Vagina (tissue), 2 donors: Measurements from ENCODE around the gene IL9. TPM values are rescaled to one million over a fixed set of nuclear protein-coding genes. Genes with fewer than 3 reads are reported as not detected.

Experiments
- DNase-seq, 2 donors: peaks; one replicate each; pipeline ENCODE4 v3.0.0-alpha.2; 2017; ENCODE audit errors: extremely low spot score in 2 of 2
- H3K27ac ChIP-seq: fragments of 200-600 bp; sonication (generic); one replicate; pipeline ENCODE4 v1.5.1; 2019
- H3K27me3 ChIP-seq: fragments of 200-600 bp; sonication (generic); one replicate; pipeline ENCODE4 v1.5.1; 2019
- H3K36me3 ChIP-seq, 2 donors: fragments of 200-600 bp; sonication (generic); one replicate each; pipeline ENCODE4 v1.5.1; 2017 to 2019
- H3K4me1 ChIP-seq: fragments of 200-600 bp; sonication (generic); one replicate; pipeline ENCODE4 v1.5.1; 2019
- H3K4me3 ChIP-seq, 2 donors: fragments of 200-600 bp; sonication (generic); 1 replicate in 1 of 2; 2 replicates in 1 of 2; pipeline ENCODE4 v1.5.1; 2016 to 2019
- H3K9me3 ChIP-seq: fragments of 200-600 bp; sonication (generic); one replicate; pipeline ENCODE4 v1.5.1; 2019
- CTCF ChIP-seq, 3 experiments: fragments of 450-650 bp in 2 of 3; fragments of 200-600 bp in 1 of 3; sonication (generic) in 1 of 3; IDR thresholded peaks; one replicate each; pipeline ENCODE4 v1.5.1; 2017 to 2019; ENCODE audit warnings: antibody characterized with exemption in 3 of 3, mild to moderate bottlenecking in 2 of 3, moderate library complexity in 2 of 3
- POLR2A ChIP-seq, 2 donors: fragments of 450-650 bp; IDR thresholded peaks; one replicate each; pipeline ENCODE4 v1.6.1; 2017; ENCODE audit warnings: antibody characterized with exemption in 2 of 2, mild to moderate bottlenecking in 2 of 2, moderate library complexity in 2 of 2
- POLR2AphosphoS5 ChIP-seq, 2 donors: sonication (generic); formaldehyde crosslinking; IDR thresholded peaks; one replicate each; pipeline ENCODE4 v1.9.0; 2017; ENCODE audit warnings: antibody characterized with exemption in 2 of 2, mild to moderate bottlenecking in 2 of 2, low read depth in 1 of 2; ENCODE audit not compliant: insufficient read depth in 1 of 2
- intact Hi-C: fragments of 100-400 bp; cut with DNase I; formaldehyde crosslinking; loops from one replicate; pipeline ENCODE4 v1.15.1; 2023
- total RNA-seq: library from RNA; depleted of rRNA; stranded (reverse); fragments of >200 nt; gene quantifications from one replicate; pipeline ENCODE4 v1.2.3, GENCODE V29; 2016

IL9 gene
- total RNA-seq, 1 donor from 2014 or later: not detected

- no peak overlapping the region for H3K27ac ChIP-seq
- intact Hi-C loops: no loop called here
- TF ChIP-seq POLR2AphosphoS5 (IDR thresholded peaks at IDR 0.05; ENCODE audit: insufficient read depth in 1 of 2, low read depth in 1 of 2) (no peak), POLR2A (IDR thresholded peaks at IDR 0.05) (no peak), CTCF (IDR thresholded peaks at IDR 0.05) (no peak)
- H3K27me3 ChIP-seq: no peaks in the 10 kb centered on the region
- H3K36me3 ChIP-seq: no peaks in the 10 kb centered on the region
- no peak for DNase-seq
- peaks cover 5% of the 10 kb centered on the region for H3K4me1 ChIP-seq
- no peak overlapping the region for H3K4me3 ChIP-seq
- no peaks in the 10 kb centered on the region for H3K9me3 ChIP-seq
Measured at GRCh38 chr5:135879591-135879990, 16.1 kb downstream of the IL9 start.

GRCh38 chr5:135878156-135878620, 17.5 kb downstream of the IL9 start:
- Histone ChIP-seq H3K4me1 (peaks cover 5% of the 10 kb centered on the region), H3K27me3 (no peaks in the 10 kb centered on the region), H3K9me3 (no peaks in the 10 kb centered on the region), H3K36me3 (no peaks in the 10 kb centered on the region), H3K27ac (no peak overlapping the region), H3K4me3 (no peak overlapping the region)
- intact Hi-C loops: no loop called here
- no peak for DNase-seq
- TF ChIP-seq POLR2AphosphoS5 (IDR thresholded peaks at IDR 0.05; ENCODE audit: insufficient read depth in 1 of 2, low read depth in 1 of 2): no peak

- no peak overlapping the region for H3K4me3 ChIP-seq
- TF ChIP-seq POLR2AphosphoS5 (IDR thresholded peaks at IDR 0.05; ENCODE audit: insufficient read depth in 1 of 2, low read depth in 1 of 2): no peak
- TF ChIP-seq POLR2A (IDR thresholded peaks at IDR 0.05): no peak
- no peak for TF ChIP-seq CTCF (IDR thresholded peaks at IDR 0.05)
- no peak overlapping the region for H3K27ac ChIP-seq
- H3K36me3 ChIP-seq: no peaks in the 10 kb centered on the region
- intact Hi-C loops: no loop called here
- H3K4me1 ChIP-seq: peaks cover 5% of the 10 kb centered on the region
- H3K9me3 ChIP-seq: no peaks in the 10 kb centered on the region
- no peaks in the 10 kb centered on the region for H3K27me3 ChIP-seq
- DNase-seq: no peak
Measured at GRCh38 chr5:135877570-135878155, 18.0 kb downstream of the IL9 start.

GRCh38 chr5:135876146-135876545, 19.5 kb downstream of the IL9 start:
- no peaks in the 10 kb centered on the region for H3K27me3 ChIP-seq
- intact Hi-C loops: no loop called here
- H3K27ac ChIP-seq: no peak overlapping the region
- TF ChIP-seq CTCF (IDR thresholded peaks at IDR 0.05) (no peak), POLR2AphosphoS5 (IDR thresholded peaks at IDR 0.05; ENCODE audit: insufficient read depth in 1 of 2, low read depth in 1 of 2) (no peak), POLR2A (IDR thresholded peaks at IDR 0.05) (no peak)
- H3K36me3 ChIP-seq: no peaks in the 10 kb centered on the region
- H3K4me3 ChIP-seq: no peak overlapping the region
- no peaks in the 10 kb centered on the region for H3K4me1 ChIP-seq
- DNase-seq: no peak
- no peaks in the 10 kb centered on the region for H3K9me3 ChIP-seq

GRCh38 chr5:135875567-135875966, 20.1 kb downstream of the IL9 start:
- Histone ChIP-seq H3K9me3 (no peaks in the 10 kb centered on the region), H3K27ac (no peak overlapping the region), H3K4me1 (no peaks in the 10 kb centered on the region), H3K36me3 (no peaks in the 10 kb centered on the region), H3K27me3 (no peaks in the 10 kb centered on the region), H3K4me3 (no peak overlapping the region)
- DNase-seq: no peak
- TF ChIP-seq POLR2A (IDR thresholded peaks at IDR 0.05) (no peak), POLR2AphosphoS5 (IDR thresholded peaks at IDR 0.05; ENCODE audit: insufficient read depth in 1 of 2, low read depth in 1 of 2) (no peak), CTCF (IDR thresholded peaks at IDR 0.05) (no peak)
- intact Hi-C loops: no loop called here
